SU-DHL-6 (cell line): ENCODE measurements around the gene VWA5B1.

Experiments used
- H2AFZ ChIP-seq: fragments of 200-600 bp; sonication (generic); 2 replicates; pipeline ENCODE4 v1.6.1; 2014; ENCODE audit warnings: low read depth, mild to moderate bottlenecking, moderate library complexity, mixed read lengths, antibody characterized with exemption, low read length; ENCODE audit not compliant: severe bottlenecking
- H3F3A ChIP-seq: fragments of 200-600 bp; shearing (Covaris generic); 2 replicates; pipeline ENCODE4 v1.6.0; 2016; ENCODE audit warnings: antibody characterized with exemption, mild to moderate bottlenecking; ENCODE audit not compliant: insufficient read depth
- H3K27ac ChIP-seq: fragments of 200-600 bp; sonication (generic); 2 replicates; pipeline ENCODE4 v1.5.1; 2016; ENCODE audit warnings: low read depth, mild to moderate bottlenecking, low read length, moderate library complexity, mixed read lengths
- H3K27me3 ChIP-seq: fragments of 200-600 bp; sonication (generic), shearing (Covaris generic); 2 replicates; pipeline ENCODE4 v1.6.0; 2014; ENCODE audit warnings: mild to moderate bottlenecking, low read length
- H3K36me3 ChIP-seq: fragments of 200-600 bp; sonication (generic); 2 replicates; pipeline ENCODE4 v1.6.1; 2014; ENCODE audit warnings: mild to moderate bottlenecking, low read length, mixed read lengths
- H3K4me2 ChIP-seq: fragments of 300-600, 200-600 bp; shearing (Covaris generic), sonication (generic); 2 replicates; pipeline ENCODE4 v1.6.0; 2014; ENCODE audit warnings: low read length, low read depth, mild to moderate bottlenecking; ENCODE audit not compliant: poor library complexity, severe bottlenecking
- H3K4me3 ChIP-seq: fragments of 200-600 bp; sonication (generic); 2 replicates; pipeline ENCODE4 v1.5.1; 2014; ENCODE audit warnings: antibody characterized with exemption, low read length, mild to moderate bottlenecking, mixed read lengths; ENCODE audit not compliant: insufficient read depth, poor library complexity, severe bottlenecking
- H3K79me2 ChIP-seq: fragments of 200-600 bp; sonication (generic); 2 replicates; pipeline ENCODE4 v1.6.1; 2014; ENCODE audit warnings: mild to moderate bottlenecking, low read length, moderate library complexity; ENCODE audit not compliant: insufficient read depth
- H3K9ac ChIP-seq: fragments of 200-600 bp; sonication (generic); 2 replicates; pipeline ENCODE4 v1.7.0; 2014; ENCODE audit warnings: mild to moderate bottlenecking, low read length
- H3K9me2 ChIP-seq: fragments of 200-600 bp; sonication (generic); replicated peaks from 2 replicates; pipeline ENCODE4 v1.6.1; 2014; ENCODE audit warnings: low read length; ENCODE audit not compliant: insufficient read depth
- H3K9me3 ChIP-seq: fragments of 200-600 bp; sonication (generic); 2 replicates; pipeline ENCODE4 v1.6.1; 2014; ENCODE audit warnings: low read length, mixed read lengths; ENCODE audit not compliant: insufficient read depth
- H4K20me1 ChIP-seq: fragments of 200-600 bp; sonication (generic); 2 replicates; pipeline ENCODE4 v1.6.1; 2014; ENCODE audit warnings: low read depth, mild to moderate bottlenecking, antibody characterized with exemption, low read length, moderate library complexity, mixed read lengths
- CTCF ChIP-seq: fragments of 200-600 bp; sonication (generic); IDR thresholded peaks from one replicate; pipeline ENCODE4 v1.5.1; 2017; ENCODE audit warnings: antibody characterized with exemption, mild to moderate bottlenecking, low read length, moderate library complexity; ENCODE audit not compliant: insufficient read depth, poor library complexity, severe bottlenecking
- EZH2phosphoT487 ChIP-seq: fragments of 200-600 bp; sonication (generic), shearing (Covaris generic); conservative IDR thresholded peaks from 2 replicates; pipeline ENCODE4 v1.6.1; 2018; ENCODE audit warnings: mild to moderate bottlenecking, antibody characterized with exemption, low read length, moderate library complexity, mixed read lengths

Gene VWA5B1

GRCh38 chr1:20361805-20362381 lies 71.2 kb downstream of the VWA5B1 start:
- H3K9ac ChIP-seq: no peak overlapping the region
- H2AFZ ChIP-seq: no peak overlapping the region
- H3K27ac ChIP-seq: no peak overlapping the region
- H3K9me3 ChIP-seq: no peaks in the 10 kb centered on the region
- no peaks in the 10 kb centered on the region for H4K20me1 ChIP-seq
- H3K4me2 ChIP-seq: no peak overlapping the region
- H3F3A ChIP-seq: no peaks in the 10 kb centered on the region
- no peaks in the 10 kb centered on the region for H3K9me2 ChIP-seq
- peak; percentile 83 for TF ChIP-seq CTCF
- TF ChIP-seq EZH2phosphoT487: no peak
- no peak overlapping the region for H3K4me3 ChIP-seq
- no peaks in the 10 kb centered on the region for H3K27me3 ChIP-seq
- no peaks in the 10 kb centered on the region for H3K79me2 ChIP-seq
- no peaks in the 10 kb centered on the region for H3K36me3 ChIP-seq

GRCh38 chr1:20362856-20363255 lies 72.2 kb downstream of the VWA5B1 start:
- no peaks in the 10 kb centered on the region for H3K27me3 ChIP-seq
- H3K4me2 ChIP-seq: no peak overlapping the region
- H3K79me2 ChIP-seq: no peaks in the 10 kb centered on the region
- no peaks in the 10 kb centered on the region for H3K36me3 ChIP-seq
- TF ChIP-seq CTCF (no peak), EZH2phosphoT487 (no peak)
- no peak overlapping the region for H3K9ac ChIP-seq
- H2AFZ ChIP-seq: no peak overlapping the region
- no peaks in the 10 kb centered on the region for H3K9me2 ChIP-seq
- no peak overlapping the region for H3K27ac ChIP-seq
- no peaks in the 10 kb centered on the region for H4K20me1 ChIP-seq
- H3F3A ChIP-seq: no peaks in the 10 kb centered on the region
- H3K4me3 ChIP-seq: no peak overlapping the region
- no peaks in the 10 kb centered on the region for H3K9me3 ChIP-seq

- no peaks in the 10 kb centered on the region for H3K36me3 ChIP-seq
- H4K20me1 ChIP-seq: no peaks in the 10 kb centered on the region
- H3K27me3 ChIP-seq: no peaks in the 10 kb centered on the region
- no peaks in the 10 kb centered on the region for H3F3A ChIP-seq
- no peak for TF ChIP-seq EZH2phosphoT487
- no peak for TF ChIP-seq CTCF
- no peaks in the 10 kb centered on the region for H3K9me3 ChIP-seq
- H3K27ac ChIP-seq: no peak overlapping the region
- H3K9ac ChIP-seq: no peak overlapping the region
- no peak overlapping the region for H2AFZ ChIP-seq
- no peak overlapping the region for H3K4me3 ChIP-seq
- no peaks in the 10 kb centered on the region for H3K9me2 ChIP-seq
- H3K4me2 ChIP-seq: no peak overlapping the region
- H3K79me2 ChIP-seq: no peaks in the 10 kb centered on the region
Measured at GRCh38 chr1:20365421-20366055, 74.9 kb downstream of the VWA5B1 start.
